ENCODE data around the gene CAMK2N2. TPM values are rescaled to one million over a fixed set of nuclear protein-coding genes. Genes with fewer than 3 reads are reported as not detected.
A peak's percentile ranks its signal among the peaks of the same experiment; 100 is the strongest.

The CAMK2N2 gene
- total RNA-seq, 2 donors from 2014 or later = 0.33 to 1.8 TPM

GRCh38 chr3:184262764-184263179, 1.4 kb upstream of the CAMK2N2 start:
- H3K27me3 ChIP-seq (ENCODE audit: control insufficient read depth, insufficient read depth, low read length, poor library complexity, severe bottlenecking) = peaks cover 77% of the 10 kb centered on the region
- no peak overlapping the region for H3K4me3 ChIP-seq (ENCODE audit: low read length)
- Mint-ChIP-seq H3K4me1 (peaks cover 14% of the 10 kb centered on the region), H3K9me3 (peaks cover 5% of the 10 kb centered on the region), H3K27me3 (ENCODE audit: insufficient read depth) (peaks cover 86% of the 10 kb centered on the region), H3K36me3 (ENCODE audit: low read depth) (peaks cover 6% of the 10 kb centered on the region), H3K4me3 (peak overlapping the region; percentile 66), H3K27ac (no peak overlapping the region)
- no peak for DNase-seq
- no peak for TF ChIP-seq CTCF (conservative IDR thresholded peaks at IDR 0.05)
- H3K27ac ChIP-seq (ENCODE audit: low read depth, low read length) = no peak overlapping the region
- H3K4me1 ChIP-seq (ENCODE audit: control insufficient read depth, insufficient read depth, low read length) = no peaks in the 10 kb centered on the region
- 23% methylated on average over 12 to 15 of the region's 15 CpGs for WGBS, 2 experiments (ENCODE audit: insufficient coverage in 1 of 2, insufficient read length in 1 of 2)
- peaks cover 5% of the 10 kb centered on the region for H3K9me3 ChIP-seq (ENCODE audit: control insufficient read depth, low read length)
- no peak overlapping the region for H3K9ac ChIP-seq (ENCODE audit: extremely low read depth, low read length, poor library complexity, severe bottlenecking)
- H3K36me3 ChIP-seq (ENCODE audit: control insufficient read depth, insufficient read depth, low read length) = no peaks in the 10 kb centered on the region

DNA sequence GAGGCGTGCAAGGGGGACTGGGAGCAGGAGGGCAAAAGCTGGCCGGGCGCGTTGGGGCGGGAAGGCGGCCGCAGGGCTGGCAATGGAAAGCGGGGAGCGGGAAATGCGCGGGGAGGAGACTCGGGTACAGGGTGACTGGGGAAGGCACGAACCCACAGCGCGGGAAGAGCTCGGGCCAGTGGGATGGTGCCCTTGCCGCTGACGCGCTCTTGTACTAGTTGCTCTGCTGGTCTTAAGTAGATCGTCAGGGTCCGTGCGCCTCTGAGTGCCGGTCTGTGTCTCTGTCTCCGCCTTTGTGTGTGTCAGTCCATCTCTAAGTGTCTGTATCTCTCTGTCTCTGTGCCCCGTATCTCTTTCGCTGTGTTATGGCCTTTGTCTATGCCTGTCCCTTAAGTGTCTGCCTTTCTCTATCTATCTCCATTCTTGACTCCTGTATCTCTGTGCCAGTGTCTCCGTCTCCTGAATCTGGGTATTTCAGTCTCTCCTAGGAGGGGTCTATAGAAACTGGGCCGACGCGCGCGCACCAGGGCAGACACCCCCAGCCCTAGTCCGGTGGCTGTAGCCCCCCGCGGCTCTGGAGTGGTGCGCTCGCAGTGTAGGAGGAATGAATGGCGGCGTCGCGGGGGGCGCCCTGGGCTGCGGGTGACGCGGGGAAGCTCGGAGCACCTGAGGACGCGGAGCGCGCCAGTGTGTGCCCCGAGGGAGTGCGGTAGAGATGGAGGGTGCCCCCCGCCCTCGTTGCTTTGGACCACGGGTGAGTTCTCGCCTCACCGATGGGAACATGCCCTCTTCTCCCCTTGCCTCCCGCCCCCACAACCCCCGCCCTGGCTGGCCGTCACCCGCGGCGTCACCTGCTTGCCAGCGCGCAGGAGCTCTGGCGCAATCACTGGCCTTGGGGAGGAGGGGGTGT, 756 bp upstream of the CAMK2N2 start:
- no peak for TF ChIP-seq CTCF (conservative IDR thresholded peaks at IDR 0.05)
- H3K9me3 Mint-ChIP-seq = peaks cover 1% of the 10 kb centered on the region
- no peaks in the 10 kb centered on the region for H3K4me1 ChIP-seq (ENCODE audit: control insufficient read depth, insufficient read depth, low read length)
- H3K4me3 ChIP-seq (ENCODE audit: low read length) = peak overlapping the region; percentile 74
- H3K4me3 Mint-ChIP-seq = peak overlapping the region; percentile 66
- peaks cover 6% of the 10 kb centered on the region for H3K36me3 Mint-ChIP-seq (ENCODE audit: low read depth)
- H3K4me1 Mint-ChIP-seq = peaks cover 14% of the 10 kb centered on the region
- H3K27ac ChIP-seq (ENCODE audit: low read depth, low read length) = no peak overlapping the region
- peaks cover 78% of the 10 kb centered on the region for H3K27me3 ChIP-seq (ENCODE audit: control insufficient read depth, insufficient read depth, low read length, poor library complexity, severe bottlenecking)
- peak overlapping the region; percentile 44 for H3K27ac Mint-ChIP-seq
- WGBS, 2 experiments (ENCODE audit: insufficient coverage in 1 of 2, insufficient read length in 1 of 2) = 1% methylated on average over 20 to 66 of the region's 66 CpGs
- peaks cover 86% of the 10 kb centered on the region for H3K27me3 Mint-ChIP-seq (ENCODE audit: insufficient read depth)
- peak; percentile 62 for DNase-seq
- H3K9me3 ChIP-seq (ENCODE audit: control insufficient read depth, low read length) = no peaks in the 10 kb centered on the region
- no peaks in the 10 kb centered on the region for H3K36me3 ChIP-seq (ENCODE audit: control insufficient read depth, insufficient read depth, low read length)
- no peak overlapping the region for H3K9ac ChIP-seq (ENCODE audit: extremely low read depth, low read length, poor library complexity, severe bottlenecking)

DNA sequence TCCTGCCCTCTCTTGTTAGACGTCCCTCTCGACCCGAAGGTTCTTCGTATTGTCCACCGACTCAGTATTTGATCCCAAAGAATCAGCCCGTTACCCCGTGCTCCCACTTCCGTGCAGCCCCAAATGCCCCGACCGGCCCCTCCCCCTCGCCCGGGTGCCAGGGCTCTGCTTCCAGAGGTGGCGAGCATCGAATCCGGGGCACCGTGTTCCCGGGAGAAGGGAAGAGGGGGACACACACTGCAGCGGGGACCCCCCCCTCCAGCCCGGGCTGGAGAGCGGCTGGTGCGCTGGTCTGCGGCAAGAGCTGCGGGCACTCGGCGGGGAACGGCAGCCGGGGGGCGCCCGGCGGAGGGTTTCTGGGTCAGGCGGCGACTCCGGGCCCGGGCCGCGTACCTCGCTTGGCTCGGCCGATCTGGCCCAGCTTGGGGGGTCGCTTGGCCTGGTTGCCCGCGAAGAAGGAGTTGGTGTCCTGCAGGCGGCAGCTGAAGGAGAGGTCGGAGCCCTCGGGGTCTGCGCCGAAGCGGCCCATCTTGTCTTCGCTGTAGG, 556 bp downstream of the CAMK2N2 start:
- Histone ChIP-seq H3K4me3 (ENCODE audit: low read length) (peak overlapping the region; percentile 56), H3K4me1 (ENCODE audit: control insufficient read depth, insufficient read depth, low read length) (no peaks in the 10 kb centered on the region), H3K36me3 (ENCODE audit: control insufficient read depth, insufficient read depth, low read length) (no peaks in the 10 kb centered on the region), H3K27me3 (ENCODE audit: control insufficient read depth, insufficient read depth, low read length, poor library complexity, severe bottlenecking) (peaks cover 91% of the 10 kb centered on the region), H3K9me3 (ENCODE audit: control insufficient read depth, low read length) (no peaks in the 10 kb centered on the region), H3K9ac (ENCODE audit: extremely low read depth, low read length, poor library complexity, severe bottlenecking) (no peak overlapping the region), H3K27ac (ENCODE audit: low read depth, low read length) (no peak overlapping the region)
- no peak for TF ChIP-seq CTCF (conservative IDR thresholded peaks at IDR 0.05)
- peak overlapping the region; percentile 66 for H3K4me3 Mint-ChIP-seq
- whole genome bisulfite sequencing, 2 experiments (ENCODE audit: insufficient coverage in 1 of 2, insufficient read length in 1 of 2) = 0% methylated on average over 27 to 49 of the region's 49 CpGs
- peaks cover 14% of the 10 kb centered on the region for H3K4me1 Mint-ChIP-seq
- peaks cover 83% of the 10 kb centered on the region for H3K27me3 Mint-ChIP-seq (ENCODE audit: insufficient read depth)
- peaks cover 6% of the 10 kb centered on the region for H3K36me3 Mint-ChIP-seq (ENCODE audit: low read depth)
- no peaks in the 10 kb centered on the region for H3K9me3 Mint-ChIP-seq
- H3K27ac Mint-ChIP-seq = no peak overlapping the region
- DNase-seq = no peak
